Measurements from ENCODE around the gene RPL39.
"Not testable (repeated sequence)": the region's sequence is repeated elsewhere in the genome, so short reads cannot be mapped to it uniquely, and the experiment has no call there.

Gene RPL39

GRCh38 chrX:119817130-119817690, 25.8 kb upstream of the RPL39 start:
- H3K27me3 ChIP-seq (ENCODE audit: insufficient read depth, low read depth, severe bottlenecking), result peaks cover 10% of the 10 kb centered on the region
- H3K4me3 ChIP-seq (ENCODE audit: low read depth, low read length), result no peak overlapping the region
- no peaks in the 10 kb centered on the region for H3K36me3 ChIP-seq
- no peaks in the 10 kb centered on the region for H3K9me3 ChIP-seq (ENCODE audit: severe bottlenecking)
- no peak for TF ChIP-seq CTCF (IDR thresholded peaks at IDR 0.05; ENCODE audit: low read depth, low read length)
- DNase-seq, result peak; percentile 16
- no peak overlapping the region for H3K27ac ChIP-seq

GRCh38 chrX:119816300-119816699, 24.9 kb upstream of the RPL39 start:
- Histone ChIP-seq H3K9me3 (ENCODE audit: severe bottlenecking) (no peaks in the 10 kb centered on the region), H3K36me3 (no peaks in the 10 kb centered on the region), H3K4me3 (ENCODE audit: low read depth, low read length) (no peak overlapping the region), H3K27me3 (ENCODE audit: insufficient read depth, low read depth, severe bottlenecking) (peaks cover 10% of the 10 kb centered on the region), H3K27ac (no peak overlapping the region)
- DNase-seq, result no peak
- no peak for TF ChIP-seq CTCF (IDR thresholded peaks at IDR 0.05; ENCODE audit: low read depth, low read length)

- Histone ChIP-seq H3K27ac (no peak overlapping the region), H3K9me3 (ENCODE audit: severe bottlenecking) (no peaks in the 10 kb centered on the region), H3K36me3 (no peaks in the 10 kb centered on the region), H3K27me3 (ENCODE audit: insufficient read depth, low read depth, severe bottlenecking) (peaks cover 2% of the 10 kb centered on the region), H3K4me3 (ENCODE audit: low read depth, low read length) (no peak overlapping the region)
- TF ChIP-seq CTCF (IDR thresholded peaks at IDR 0.05; ENCODE audit: low read depth, low read length), result no peak
- no peak for DNase-seq
Measured at GRCh38 chrX:119809185-119809666, 17.8 kb upstream of the RPL39 start.

GRCh38 chrX:119808461-119808860, 17.0 kb upstream of the RPL39 start:
- H3K27ac ChIP-seq; H3K36me3 ChIP-seq; DNase-seq; H3K9me3 ChIP-seq (ENCODE audit: severe bottlenecking); H3K4me3 ChIP-seq (ENCODE audit: low read depth, low read length); H3K27me3 ChIP-seq (ENCODE audit: insufficient read depth, low read depth, severe bottlenecking): not testable (repeated sequence)

GRCh38 chrX:119802546-119802945, 11.1 kb upstream of the RPL39 start:
- TF ChIP-seq CTCF (IDR thresholded peaks at IDR 0.05; ENCODE audit: low read depth, low read length), result no peak
- H3K4me3 ChIP-seq (ENCODE audit: low read depth, low read length), result no peak overlapping the region
- H3K27me3 ChIP-seq (ENCODE audit: insufficient read depth, low read depth, severe bottlenecking), result peaks cover 3% of the 10 kb centered on the region
- DNase-seq, result no peak
- no peaks in the 10 kb centered on the region for H3K9me3 ChIP-seq (ENCODE audit: severe bottlenecking)
- no peak overlapping the region for H3K27ac ChIP-seq
- H3K36me3 ChIP-seq, result no peaks in the 10 kb centered on the region

GRCh38 chrX:119801253-119802221, 10.1 kb upstream of the RPL39 start:
- Histone ChIP-seq H3K4me3 (ENCODE audit: low read depth, low read length) (no peak overlapping the region), H3K9me3 (ENCODE audit: severe bottlenecking) (no peaks in the 10 kb centered on the region), H3K36me3 (no peaks in the 10 kb centered on the region), H3K27ac (no peak overlapping the region), H3K27me3 (ENCODE audit: insufficient read depth, low read depth, severe bottlenecking) (peaks cover 3% of the 10 kb centered on the region)
- no peak for DNase-seq
- no peak for TF ChIP-seq CTCF (IDR thresholded peaks at IDR 0.05; ENCODE audit: low read depth, low read length)

Data from WERI-Rb-1 (cell line).